H1 (cell line): ENCODE results near the gene USP30. TPM values are rescaled to one million over a fixed set of nuclear protein-coding genes. Genes with fewer than 3 reads are reported as not detected.

Experiments used
- CTCF ChIA-PET: fragments of 300-600 bp; sonication (Branson Sonifier 250); formaldehyde crosslinking; loops from one replicate; lab custom pipeline; 2021; ENCODE audit not compliant: partially characterized antibody; lab: Charles Lee
- POLR2A ChIA-PET: fragments of 300-600 bp; sonication (Branson Sonifier 250); formaldehyde crosslinking; loops from one replicate; lab custom pipeline; 2021; ENCODE audit warnings: inconsistent platforms; ENCODE audit not compliant: partially characterized antibody; lab: Charles Lee
- DNase-seq, 2 experiments: peaks; one replicate each; pipeline versions ENCODE4 v3.0.0 to v3.0.0-alpha.2; 2010 to 2022; ENCODE audit warnings: low spot score in 2 of 2, low read depth in 1 of 2, mixed read lengths in 1 of 2
- FAIRE-seq: peaks from 2 replicates; lab custom pipeline; 2011; peaks lifted over from hg19 to GRCh38; lab: Jason Lieb, UNC
- H2AFZ ChIP-seq: 2 replicates; pipeline ENCODE4 v1.8.1; 2012; ENCODE audit warnings: low read length, inconsistent platforms
- H2AK5ac ChIP-seq: 2 replicates; pipeline ENCODE4 v1.6.1; 2013; ENCODE audit warnings: low read depth, low read length
- H2BK120ac ChIP-seq: replicated peaks from 2 replicates; pipeline ENCODE3; 2013; ENCODE audit warnings: low read depth, low read length, inconsistent platforms
- H2BK12ac ChIP-seq: 2 replicates; pipeline ENCODE4 v1.6.1; 2013; ENCODE audit warnings: low read depth, low read length
- H2BK15ac ChIP-seq: 2 replicates; pipeline ENCODE4 v1.6.1; 2013; ENCODE audit warnings: low read length
- H2BK20ac ChIP-seq: 2 replicates; pipeline ENCODE4 v1.6.1; 2013; ENCODE audit warnings: low read length
- H2BK5ac ChIP-seq: 2 replicates; pipeline ENCODE4 v1.6.1; 2013; ENCODE audit warnings: low read depth, low read length
- H3K14ac ChIP-seq: 2 replicates; pipeline ENCODE4 v1.6.1; 2013; ENCODE audit warnings: inconsistent platforms; ENCODE audit not compliant: insufficient read length
- H3K18ac ChIP-seq: 2 replicates; pipeline ENCODE4 v1.6.1; 2013; ENCODE audit warnings: low read length; ENCODE audit errors: extremely low read depth
- H3K23ac ChIP-seq: 2 replicates; pipeline ENCODE4 v1.6.1; 2013; ENCODE audit warnings: inconsistent platforms; ENCODE audit not compliant: insufficient read length
- H3K23me2 ChIP-seq: 2 replicates; pipeline ENCODE4 v1.6.1; 2013; ENCODE audit warnings: low read depth, low read length
- H3K27ac ChIP-seq: 2 replicates; pipeline ENCODE4 v1.6.1; 2011; ENCODE audit warnings: low read depth, low read length, inconsistent platforms
- H3K27me3 ChIP-seq, 4 experiments: replicated peaks in 1 of 4; 1 replicate in 1 of 4; 2 replicates in 3 of 4; pipeline versions ENCODE4 v1.6.1 to v1.8.1; 2011 to 2013; ENCODE audit warnings: low read length in 3 of 4, mild to moderate bottlenecking in 3 of 4, inconsistent platforms in 2 of 4, mixed read lengths in 2 of 4, moderate library complexity in 1 of 4; ENCODE audit not compliant: control insufficient read depth in 3 of 4, insufficient read depth in 3 of 4; ENCODE audit errors: extremely low read depth in 1 of 4
- H3K36me3 ChIP-seq, 4 experiments: 2 replicates each; pipeline versions ENCODE4 v1.6.1 to v1.8.1; 2011 to 2013; ENCODE audit warnings: mild to moderate bottlenecking in 4 of 4, low read length in 3 of 4, moderate library complexity in 2 of 4, control low read depth in 1 of 4, inconsistent platforms in 1 of 4; ENCODE audit not compliant: insufficient read depth in 4 of 4, control insufficient read depth in 2 of 4
- H3K4ac ChIP-seq: replicated peaks from 2 replicates; pipeline ENCODE3; 2013; ENCODE audit warnings: low read length, low read depth, mixed read lengths, inconsistent platforms; ENCODE audit not compliant: insufficient read length
- H3K4me1 ChIP-seq, 4 experiments: replicated peaks in 1 of 4; 1 replicate in 1 of 4; 2 replicates in 3 of 4; pipeline versions ENCODE4 v1.6.1 to v1.8.1; 2011 to 2013; ENCODE audit warnings: low read length in 3 of 4, inconsistent platforms in 2 of 4, mixed read lengths in 1 of 4; ENCODE audit not compliant: insufficient read depth in 4 of 4, control insufficient read depth in 3 of 4
- H3K4me2 ChIP-seq, 2 experiments: 2 replicates each; pipeline versions ENCODE4 v1.6.1 to v1.8.1; 2011 to 2013; ENCODE audit warnings: low read depth in 2 of 2, low read length in 2 of 2, control low read depth in 1 of 2, inconsistent platforms in 1 of 2, mild to moderate bottlenecking in 1 of 2; ENCODE audit not compliant: insufficient read depth in 1 of 2
- H3K4me3 ChIP-seq, 4 experiments: fragments of 200-600, 300-600 bp in 1 of 4; sonication (generic), shearing (Covaris generic), sonication (Bioruptor Twin) in 1 of 4; 2 replicates each; pipeline versions ENCODE4 v1.5.1 to v1.8.1; 2011 to 2016; ENCODE audit warnings: low read length in 4 of 4, low read depth in 3 of 4, control low read depth in 2 of 4, inconsistent platforms in 2 of 4, mild to moderate bottlenecking in 2 of 4, mixed read lengths in 1 of 4, moderate library complexity in 1 of 4; ENCODE audit not compliant: insufficient read depth in 2 of 4; ENCODE audit errors: extremely low read depth in 1 of 4
- H3K56ac ChIP-seq: replicated peaks from 2 replicates; pipeline ENCODE3; 2013; ENCODE audit warnings: low read depth, mild to moderate bottlenecking, mixed read lengths, low read length, inconsistent platforms; ENCODE audit not compliant: insufficient read length
- H3K79me1 ChIP-seq: 2 replicates; pipeline ENCODE4 v1.6.1; 2013; ENCODE audit warnings: low read depth, low read length, control low read depth
- H3K79me2 ChIP-seq, 2 experiments: 2 replicates each; pipeline versions ENCODE4 v1.6.1 to v1.8.1; 2012 to 2013; ENCODE audit warnings: low read length in 2 of 2, mild to moderate bottlenecking in 2 of 2, inconsistent platforms in 1 of 2; ENCODE audit not compliant: insufficient read depth in 2 of 2, control insufficient read depth in 1 of 2
- H3K9ac ChIP-seq, 4 experiments: replicated peaks in 1 of 4; 1 replicate in 1 of 4; 2 replicates in 3 of 4; pipeline versions ENCODE4 v1.6.1 to v1.8.1; 2011 to 2013; ENCODE audit warnings: low read depth in 3 of 4, low read length in 3 of 4, control low read depth in 2 of 4, mild to moderate bottlenecking in 2 of 4, moderate library complexity in 2 of 4, inconsistent platforms in 1 of 4; ENCODE audit errors: extremely low read depth in 1 of 4
- H3K9me3 ChIP-seq, 2 experiments: 2 replicates each; pipeline versions ENCODE4 v1.6.1 to v1.8.1; 2012 to 2013; ENCODE audit warnings: mild to moderate bottlenecking in 2 of 2, moderate library complexity in 2 of 2, control low read depth in 1 of 2, inconsistent platforms in 1 of 2, low read depth in 1 of 2, low read length in 1 of 2, mixed read lengths in 1 of 2; ENCODE audit not compliant: insufficient read depth in 2 of 2
- H4K20me1 ChIP-seq, 2 experiments: replicated peaks in 1 of 2; 2 replicates each; pipeline versions ENCODE3 to v1.8.1; 2011 to 2013; ENCODE audit warnings: inconsistent platforms in 2 of 2, low read length in 2 of 2, mild to moderate bottlenecking in 1 of 2; ENCODE audit not compliant: insufficient read depth in 2 of 2, control insufficient read depth in 1 of 2
- H4K5ac ChIP-seq: 2 replicates; pipeline ENCODE4 v1.6.1; 2013; ENCODE audit warnings: low read length, low read depth, mixed read lengths, inconsistent platforms; ENCODE audit not compliant: insufficient read length
- H4K8ac ChIP-seq: 2 replicates; pipeline ENCODE4 v1.8.0; 2013; ENCODE audit warnings: mild to moderate bottlenecking, moderate library complexity, low read length, inconsistent platforms; ENCODE audit not compliant: insufficient read depth; ENCODE audit errors: extremely low read depth
- H4K91ac ChIP-seq: replicated peaks from 2 replicates; pipeline ENCODE3; 2013; ENCODE audit warnings: low read length, mixed read lengths, inconsistent platforms; ENCODE audit not compliant: insufficient read length
- CREB1 ChIP-seq: IDR thresholded peaks from 2 replicates; pipeline ENCODE4 v1.6.1; 2012; ENCODE audit warnings: inconsistent platforms
- EP300 ChIP-seq, 2 experiments: IDR thresholded peaks; 1 replicate in 1 of 2; 2 replicates in 1 of 2; pipeline ENCODE4 v1.6.1; 2011 to 2012; ENCODE audit warnings: low read depth in 2 of 2, low read length in 2 of 2, mild to moderate bottlenecking in 2 of 2, borderline replicate concordance in 1 of 2, inconsistent platforms in 1 of 2, moderate library complexity in 1 of 2
- GTF2F1 ChIP-seq: IDR thresholded peaks from 2 replicates; pipeline ENCODE4 v1.6.1; 2012; ENCODE audit warnings: low read depth, low read length, improper control_type of control experiment, borderline replicate concordance
- JUN ChIP-seq: IDR thresholded peaks from 2 replicates; pipeline ENCODE4 v1.6.1; 2011; ENCODE audit warnings: low read depth, mild to moderate bottlenecking, improper control_type of control experiment, low read length
- MAFK ChIP-seq: IDR thresholded peaks from 2 replicates; pipeline ENCODE4 v1.6.1; 2012; ENCODE audit warnings: low read depth, mild to moderate bottlenecking, improper control_type of control experiment, low read length
- TAF7 ChIP-seq: optimal IDR thresholded peaks from 2 replicates; pipeline ENCODE3; 2011; ENCODE audit warnings: low read depth, mild to moderate bottlenecking, inconsistent platforms, low read length, moderate library complexity, borderline replicate concordance
- ZNF274 ChIP-seq: IDR thresholded peaks from 2 replicates; pipeline ENCODE4 v1.7.0; 2012; ENCODE audit warnings: low read length, borderline replicate concordance; ENCODE audit errors: extremely low read depth
- WGBS, 2 experiments: shearing (Covaris generic) in 1 of 2; methylation state at CpG; one replicate each; pipeline versions ENCODE4 v1.1.6 to v1.1.7; 2013 to 2015; ENCODE audit warnings: low lambda C conversion rate in 2 of 2, mixed read lengths in 2 of 2, inconsistent platforms in 1 of 2, low coverage in 1 of 2, missing lambda C conversion rate in 1 of 2; ENCODE audit not compliant: insufficient replicate concordance in 2 of 2, insufficient coverage in 1 of 2, insufficient read length in 1 of 2; ENCODE audit errors: extremely low coverage in 1 of 2, missing lambda C conversion rate in 1 of 2; 5-methylcytosine and 5-hydroxymethylcytosine counted together
- polyA plus RNA-seq, 7 experiments: library from polyadenylated mRNA; depleted of rRNA in 3 of 7; stranded (reverse) in 5 of 7; unstranded in 2 of 7; fragments of >200 nt in 5 of 7; fragments of 200-250 nt in 2 of 7; gene quantifications; 1 replicate in 5 of 7; 2 replicates in 1 of 7; 4 replicates in 1 of 7; pipeline versions ENCODE4 v1.2.1 to v1.2.3, GENCODE V29; 2011 to 2013; ENCODE audit warnings: missing spikeins in 2 of 7, mixed read lengths in 2 of 7
- total RNA-seq: library from RNA; stranded (reverse); fragmentation: NEBNext Ultra II Directional; extraction: Animal tissue kit (Norgen Biotek cat#: 25700); gene quantifications from 2 replicates; pipeline ENCODE4 v1.2.1, GENCODE V29; 2021
- TF ChIP-seq, protein P1 (sequence below): IDR thresholded peaks from 2 replicates; pipeline ENCODE4 v1.6.1; 2011; ENCODE audit warnings: low read depth, mild to moderate bottlenecking, low read length; ENCODE audit not compliant: insufficient read depth

Gene USP30
- total and polyA plus RNA-seq, 2 of the 8 experiments (the other 6 are each of a cell fraction or from before 2014, with no cell fraction given), result 7.0 to 12.2 TPM

DNA sequence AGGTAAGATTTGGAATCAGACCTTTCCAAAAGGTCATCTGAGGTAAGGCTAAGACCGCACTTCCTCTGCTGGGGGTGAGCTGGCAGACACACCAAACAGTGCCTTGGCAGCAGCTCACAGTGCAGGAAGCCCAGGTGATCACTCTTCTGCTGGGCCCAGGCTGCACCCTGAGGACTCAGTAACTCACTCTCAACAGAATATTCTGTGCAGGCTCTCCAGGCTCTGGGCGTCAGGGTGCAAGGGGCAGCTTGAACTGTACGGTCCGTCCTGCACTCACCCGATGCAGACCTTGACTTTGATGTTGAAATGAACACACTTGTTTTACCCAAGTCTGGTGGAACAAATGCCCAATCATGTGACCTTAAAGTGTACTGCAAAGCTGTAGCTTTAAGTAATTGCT is 34.9 kb downstream of the USP30 start:
- H3K23ac ChIP-seq, result no peak overlapping the region
- no peak overlapping the region for H2BK20ac ChIP-seq
- no peaks in the 10 kb centered on the region for H3K9me3 ChIP-seq
- ChIA-PET CTCF (interaction anchor here (1.5 kb wide), 1 partner anchor 8 kb away, joined by 5 read pairs; no protein-coding TSS in a partner anchor), POLR2A (interaction anchor here (1.0 to 1.3 kb wide), 3 partner anchors 9 to 11 kb away, joined by 3 to 4 read pairs (median 3); partner anchors contain the start of gene UNG)
- no peak overlapping the region for H3K18ac ChIP-seq
- H4K91ac ChIP-seq, result no peak overlapping the region
- no peak overlapping the region for H3K4ac ChIP-seq
- no peaks in the 10 kb centered on the region for H3K4me1 ChIP-seq
- no peak overlapping the region for H2AK5ac ChIP-seq
- peaks cover 0 to 19% (median 4%) of the 10 kb centered on the region in 4 experiments; a peak in 7 of 8 replicates for H3K36me3 ChIP-seq
- FAIRE-seq (no peak), DNase-seq (no peak)
- H3K27me3 ChIP-seq, result no peaks in the 10 kb centered on the region; a peak in 1 of 7 replicates
- no peak overlapping the region for H4K8ac ChIP-seq
- H4K5ac ChIP-seq, result no peak overlapping the region
- no peak overlapping the region for H3K4me2 ChIP-seq
- H2AFZ ChIP-seq, result no peak overlapping the region
- H2BK12ac ChIP-seq, result no peak overlapping the region
- 95% methylated on average over 5 of the region's 5 CpGs; no CpG with 5 or more reads in 1 of the 2 experiments for WGBS, 2 experiments
- H3K79me1 ChIP-seq, result no peaks in the 10 kb centered on the region
- H4K20me1 ChIP-seq, result peaks cover 0 to 1% of the 10 kb centered on the region in 2 experiments
- H3K56ac ChIP-seq, result no peak overlapping the region
- no peak overlapping the region for H2BK15ac ChIP-seq
- no peak overlapping the region for H3K9ac ChIP-seq
- no peaks in the 10 kb centered on the region for H3K23me2 ChIP-seq
- no peak overlapping the region for H3K4me3 ChIP-seq
- no peak overlapping the region for H3K27ac ChIP-seq
- H2BK120ac ChIP-seq, result no peak overlapping the region
- H3K14ac ChIP-seq, result no peak overlapping the region
- no peaks in the 10 kb centered on the region; a peak in 1 of 4 replicates for H3K79me2 ChIP-seq
- H2BK5ac ChIP-seq, result no peak overlapping the region
- TF ChIP-seq TAF7, result no peak
- TF ChIP-seq JUN, result no peak
- TF ChIP-seq EP300 (IDR thresholded peaks at IDR 0.05; ENCODE audit: borderline replicate concordance in 1 of 2, low read depth in 2 of 2, low read length in 2 of 2), result no peak
- TF ChIP-seq MAFK, result no peak
- TF ChIP-seq, protein P1, sequence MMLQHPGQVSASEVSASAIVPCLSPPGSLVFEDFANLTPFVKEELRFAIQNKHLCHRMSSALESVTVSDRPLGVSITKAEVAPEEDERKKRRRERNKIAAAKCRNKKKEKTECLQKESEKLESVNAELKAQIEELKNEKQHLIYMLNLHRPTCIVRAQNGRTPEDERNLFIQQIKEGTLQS, result no peak
- TF ChIP-seq GTF2F1, result no peak
- no peak for TF ChIP-seq CREB1
- TF ChIP-seq ZNF274, result no peak
